ENCODE results near the gene MGST2.

The MGST2 gene

DNA sequence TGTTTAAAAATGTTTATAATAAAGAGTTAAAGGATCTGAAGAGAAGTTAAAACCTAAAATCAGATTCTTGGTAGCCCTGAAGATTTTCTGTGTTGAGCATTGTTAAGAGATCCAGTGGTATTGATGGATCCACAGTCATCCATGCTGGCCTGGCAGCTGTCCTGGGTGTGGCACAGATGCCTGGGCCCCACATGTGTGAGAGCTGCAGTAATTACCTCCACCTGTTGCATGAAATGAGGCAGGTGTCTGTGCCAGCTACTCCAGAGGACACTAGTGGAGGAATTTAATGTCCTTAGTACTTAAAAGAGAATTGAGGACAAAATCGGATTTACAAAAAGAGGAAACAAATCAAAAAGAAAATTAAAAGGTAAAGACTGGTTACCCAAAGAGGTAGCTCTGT is 44.0 kb downstream of the MGST2 start:
- DNase-seq (ENCODE audit: low spot score), result no peak

DNA sequence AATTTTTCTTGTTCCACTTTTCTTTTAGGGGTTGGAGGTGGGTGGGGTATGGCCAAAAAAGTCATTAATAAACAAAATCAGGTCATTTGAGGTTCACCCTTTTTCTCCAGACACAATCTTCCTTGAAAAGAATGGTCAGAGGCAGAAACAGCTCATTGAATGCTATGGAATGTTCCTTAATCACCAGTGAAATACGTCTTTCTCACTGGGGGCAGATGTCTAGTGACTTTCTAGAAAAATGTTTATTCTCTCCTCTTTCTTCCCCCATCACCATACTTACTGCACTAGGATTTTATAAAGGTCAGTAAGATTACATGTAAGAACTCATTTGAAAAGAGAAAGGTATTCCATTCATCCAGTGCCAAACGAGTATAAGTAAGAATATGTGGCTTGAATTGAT is 44.5 kb downstream of the MGST2 start:
- no peak for DNase-seq (ENCODE audit: low spot score)

DNA sequence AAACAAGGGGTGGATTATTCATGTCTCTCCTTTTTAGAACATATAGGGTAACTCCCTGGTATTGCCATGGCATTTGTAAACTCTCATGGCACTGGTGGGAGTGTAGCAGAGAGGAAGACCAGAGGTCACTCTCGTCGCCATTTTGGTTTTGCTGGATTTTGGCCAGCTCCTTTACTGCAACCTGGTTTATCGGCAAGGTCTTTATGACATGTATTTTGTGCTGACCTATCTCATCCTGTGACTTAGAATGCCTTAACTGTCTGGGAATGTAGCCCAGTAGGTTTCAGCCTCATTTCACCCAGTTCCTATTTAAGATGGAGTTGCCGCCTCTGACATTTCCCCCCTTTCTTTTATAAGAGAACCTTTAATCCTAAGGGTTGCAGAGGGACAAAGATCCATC is 45.8 kb downstream of the MGST2 start:
- DNase-seq (ENCODE audit: low spot score), result no peak

DNA sequence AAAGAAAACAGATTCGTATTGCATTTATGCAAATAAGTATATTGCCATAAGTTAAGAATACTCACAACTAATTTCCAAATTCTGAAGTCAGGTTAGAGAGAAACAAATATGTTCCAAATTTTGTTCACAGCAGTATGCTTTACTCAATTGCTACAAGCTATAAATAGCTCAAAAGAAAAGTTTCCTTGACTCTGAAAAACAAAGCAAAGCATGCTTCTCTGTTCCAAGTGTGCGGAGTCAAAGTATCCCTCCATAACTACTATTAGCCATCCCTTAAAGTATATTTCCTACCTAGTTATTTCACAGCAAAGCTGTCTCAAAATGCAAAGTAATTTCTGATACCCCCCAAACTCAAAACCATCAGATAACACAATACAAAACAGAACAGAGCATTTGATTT is 47.3 kb downstream of the MGST2 start:
- no peak for DNase-seq (ENCODE audit: low spot score)

DNA sequence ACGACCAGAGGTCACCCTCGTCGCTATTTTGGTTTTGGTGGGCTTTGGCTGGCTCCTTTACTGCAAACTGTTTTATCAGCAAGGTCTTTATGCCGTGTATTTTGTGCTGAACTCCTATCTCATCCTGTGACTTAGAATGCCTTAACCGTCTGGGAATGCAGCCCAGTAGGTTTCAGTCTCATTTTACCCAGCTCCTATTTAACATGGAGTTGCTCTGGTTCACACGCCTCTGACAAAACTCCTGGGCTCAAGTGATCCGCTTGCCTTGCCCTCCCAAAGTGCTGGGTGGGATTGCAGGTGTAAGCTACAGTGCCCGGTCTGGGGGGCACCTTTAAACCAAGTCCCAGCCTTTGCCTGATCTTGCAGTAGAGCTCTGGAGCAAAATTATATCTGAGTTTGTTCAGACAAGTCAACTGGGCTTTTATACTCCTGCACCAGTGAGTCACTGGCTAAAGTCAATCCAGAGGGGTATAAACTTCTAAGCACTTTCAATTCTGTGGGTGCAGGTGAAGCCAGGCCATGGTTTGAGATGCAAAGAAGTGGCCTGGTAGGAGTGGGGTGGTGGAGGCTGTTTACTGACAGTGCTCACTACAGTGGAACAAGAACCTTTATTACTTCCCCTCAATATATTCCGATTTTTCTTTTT is 50.2 kb downstream of the MGST2 start:
- no peak for DNase-seq (ENCODE audit: low spot score)

DNA sequence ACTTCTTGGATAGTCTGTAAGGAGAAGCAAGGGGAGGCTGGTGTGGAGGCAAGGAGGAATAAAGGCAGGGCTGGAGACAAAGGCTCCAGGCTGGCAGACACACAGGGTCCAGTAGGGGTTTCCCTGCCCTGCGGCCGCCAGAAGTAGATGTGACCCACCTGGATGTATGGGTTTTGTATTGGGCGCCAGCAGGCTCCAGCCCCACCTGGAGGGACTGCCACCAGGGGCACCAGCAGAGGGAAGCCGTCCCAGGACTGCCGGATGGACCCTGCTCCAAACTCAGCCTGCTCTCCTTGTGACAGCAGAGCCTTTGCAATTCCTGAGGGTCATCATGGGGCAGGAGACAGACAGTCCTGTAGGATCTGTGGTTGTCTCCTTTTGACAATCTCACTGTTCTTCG is 52.7 kb downstream of the MGST2 start:
- no peak for DNase-seq (ENCODE audit: low spot score)

DNA sequence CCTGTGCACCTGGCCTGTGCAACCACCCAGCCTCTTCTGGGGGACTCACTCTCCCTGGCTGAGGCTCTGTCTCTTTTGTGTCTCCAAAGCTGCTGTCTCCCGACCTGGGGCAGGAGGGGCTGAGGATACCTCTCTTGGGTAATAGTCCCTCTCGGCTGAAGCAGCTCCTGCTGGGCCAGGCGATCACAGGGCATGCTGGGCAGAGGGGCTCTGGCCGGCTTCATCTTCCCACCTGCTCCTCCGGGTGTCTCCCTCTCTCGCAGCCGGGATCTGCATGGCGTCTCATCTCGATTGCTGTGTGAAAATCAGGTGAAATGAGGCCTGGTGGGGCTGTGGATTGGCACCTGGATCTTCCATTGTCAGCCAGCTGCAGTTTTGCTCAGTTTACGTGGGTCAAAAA is 53.2 kb downstream of the MGST2 start:
- DNase-seq (ENCODE audit: low spot score), result no peak

DNA sequence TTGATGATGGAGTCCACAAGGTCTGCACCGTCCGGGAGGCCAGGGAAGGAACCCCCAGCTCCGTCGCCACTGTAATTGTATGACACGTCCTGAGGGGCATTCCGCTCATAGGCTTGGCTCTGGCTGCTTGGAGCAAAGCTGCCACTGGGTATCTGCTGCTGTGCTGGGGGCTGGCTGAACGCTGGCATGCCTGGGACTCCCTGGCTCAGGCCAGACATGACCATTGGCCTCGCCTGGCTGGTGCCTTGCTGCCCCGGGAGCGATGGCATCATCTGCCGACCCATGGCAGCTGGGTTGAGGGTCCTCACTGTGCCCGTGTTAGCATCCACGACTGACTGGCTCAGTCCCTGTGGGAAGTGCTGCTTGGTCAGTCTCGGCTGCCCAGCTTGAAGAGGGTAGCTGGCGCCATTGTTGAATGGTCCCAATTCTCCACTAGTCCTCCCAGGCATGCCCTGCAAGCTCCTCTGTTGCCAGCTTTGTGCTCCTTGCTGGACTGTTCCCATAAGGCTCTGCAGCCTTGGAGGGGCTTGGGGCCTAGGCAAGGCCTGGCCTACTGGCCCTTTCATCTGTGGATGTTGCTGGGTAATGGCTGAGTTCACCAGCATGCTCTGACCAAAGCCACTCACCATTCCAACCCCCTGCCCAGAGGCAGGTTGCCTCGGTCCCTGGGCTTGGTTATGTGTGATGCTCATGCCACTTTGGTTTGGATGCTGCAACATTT is 53.9 kb downstream of the MGST2 start:
- no peak for DNase-seq (ENCODE audit: low spot score)

DNA sequence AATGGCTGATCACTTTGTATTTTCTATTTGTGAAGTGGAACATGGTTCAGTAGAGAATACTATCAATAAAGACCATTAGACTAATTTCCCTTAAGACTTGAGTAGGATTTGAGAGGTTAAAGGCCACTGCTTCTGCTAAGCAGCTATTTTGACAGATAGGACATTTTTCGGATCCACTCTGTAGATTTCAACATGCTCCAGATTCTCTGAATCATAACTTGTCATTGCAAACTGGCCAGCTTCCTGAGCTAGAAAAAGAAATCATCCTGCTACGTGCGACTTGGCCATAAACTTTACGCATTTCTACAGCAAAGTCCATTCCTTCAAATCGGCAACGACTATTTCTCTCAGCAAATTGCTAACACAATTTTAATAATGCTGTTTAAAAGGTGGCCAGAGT is 55.2 kb downstream of the MGST2 start:
- DNase-seq (ENCODE audit: low spot score), result no peak

DNA sequence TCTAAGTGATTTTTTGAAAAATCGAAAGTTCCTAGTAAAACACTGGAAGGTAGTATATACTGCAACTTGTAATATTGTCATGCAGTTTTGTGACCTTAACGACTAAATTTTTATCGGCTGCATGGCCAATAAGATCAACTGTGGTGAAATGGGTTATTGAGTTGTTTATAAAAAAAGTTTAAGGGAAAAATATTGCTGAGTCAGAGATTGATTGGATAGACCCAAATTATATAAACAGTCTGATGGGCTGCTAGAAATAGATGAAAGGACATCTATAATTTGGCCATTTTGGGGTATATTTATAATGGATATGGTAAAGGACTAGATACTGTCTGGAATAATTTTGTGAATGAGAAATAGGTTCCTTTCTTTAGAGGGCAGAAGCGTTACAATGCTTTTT is 56.2 kb downstream of the MGST2 start:
- DNase-seq (ENCODE audit: low spot score), result no peak

DNA sequence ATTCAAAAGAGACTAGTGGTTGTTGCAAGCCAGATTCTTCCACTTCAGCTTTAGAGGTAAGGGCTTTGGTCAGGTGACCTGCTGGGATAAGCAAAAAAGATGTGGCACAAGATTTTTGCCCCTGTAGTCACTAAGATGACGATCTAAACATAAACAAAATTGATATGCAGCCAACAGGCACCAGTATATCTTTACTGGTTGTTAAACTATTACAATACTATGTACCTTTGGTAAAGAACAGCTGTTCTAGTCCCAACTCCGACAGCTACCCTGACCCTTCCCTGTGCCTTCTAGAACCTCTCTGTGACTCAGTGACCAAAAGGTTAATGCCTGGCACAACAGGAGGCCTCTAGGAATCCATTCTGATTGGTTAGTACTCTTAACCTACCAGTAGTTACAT is 59.6 kb downstream of the MGST2 start:
- DNase-seq (ENCODE audit: low spot score), result no peak

DNA sequence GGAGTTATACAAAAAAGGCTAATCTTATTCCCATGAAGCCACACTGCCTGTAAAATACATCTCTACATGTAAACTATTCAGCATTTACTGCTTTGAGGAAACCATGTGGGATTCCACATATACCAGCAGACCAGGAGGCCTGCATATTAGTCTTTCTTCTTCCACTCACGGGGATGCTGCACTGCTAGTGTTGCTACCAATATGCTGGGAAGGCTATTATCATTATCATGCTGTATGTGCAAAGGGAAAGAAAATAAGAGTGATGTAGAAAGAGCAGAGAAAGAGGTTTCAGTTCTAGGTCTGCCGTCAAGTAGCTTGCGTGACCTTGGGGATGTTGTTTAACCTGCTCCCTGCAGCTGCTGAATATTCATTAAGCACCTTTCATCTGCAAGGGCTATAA is 61.0 kb downstream of the MGST2 start:
- DNase-seq (ENCODE audit: low spot score), result no peak

DNA sequence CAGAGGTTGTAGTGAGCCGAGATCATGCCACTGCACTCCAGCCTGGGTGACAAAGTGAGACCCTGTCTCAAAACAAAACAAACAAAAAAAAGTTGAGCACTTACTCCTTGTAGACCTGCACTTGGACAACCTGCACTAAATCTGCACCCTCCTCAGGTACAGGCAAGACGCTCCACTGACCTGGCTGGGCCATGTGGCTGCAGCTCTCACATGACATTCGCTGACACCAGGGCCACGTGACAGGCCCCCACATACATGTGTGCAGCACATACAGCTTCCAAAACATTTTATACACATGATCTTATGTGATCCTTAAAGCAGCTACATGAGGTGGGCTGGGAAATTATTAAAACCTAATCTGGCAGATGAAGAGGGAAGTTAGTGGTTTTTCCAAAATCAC is 62.5 kb downstream of the MGST2 start:
- no peak for DNase-seq (ENCODE audit: low spot score)

DNA sequence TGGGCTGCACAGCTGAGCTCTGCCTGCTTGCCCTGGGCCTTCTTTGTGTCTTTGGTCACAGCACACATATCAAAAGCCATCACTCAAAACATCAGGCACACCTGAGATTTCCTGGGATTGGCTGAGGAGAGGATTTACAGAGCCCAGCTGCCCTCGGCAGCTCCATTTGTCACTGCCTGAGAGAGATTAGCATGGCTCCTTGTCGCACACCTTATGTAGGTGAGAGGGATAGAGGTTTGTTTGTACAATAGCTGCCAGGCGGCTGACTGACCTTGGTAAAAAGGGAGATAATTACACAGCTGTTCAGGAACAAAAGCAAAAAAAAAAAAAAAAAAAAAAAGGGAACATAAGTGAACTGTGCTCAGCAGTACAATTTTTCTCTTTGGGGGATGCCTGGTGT is 63.2 kb downstream of the MGST2 start:
- no peak for DNase-seq (ENCODE audit: low spot score)

DNA sequence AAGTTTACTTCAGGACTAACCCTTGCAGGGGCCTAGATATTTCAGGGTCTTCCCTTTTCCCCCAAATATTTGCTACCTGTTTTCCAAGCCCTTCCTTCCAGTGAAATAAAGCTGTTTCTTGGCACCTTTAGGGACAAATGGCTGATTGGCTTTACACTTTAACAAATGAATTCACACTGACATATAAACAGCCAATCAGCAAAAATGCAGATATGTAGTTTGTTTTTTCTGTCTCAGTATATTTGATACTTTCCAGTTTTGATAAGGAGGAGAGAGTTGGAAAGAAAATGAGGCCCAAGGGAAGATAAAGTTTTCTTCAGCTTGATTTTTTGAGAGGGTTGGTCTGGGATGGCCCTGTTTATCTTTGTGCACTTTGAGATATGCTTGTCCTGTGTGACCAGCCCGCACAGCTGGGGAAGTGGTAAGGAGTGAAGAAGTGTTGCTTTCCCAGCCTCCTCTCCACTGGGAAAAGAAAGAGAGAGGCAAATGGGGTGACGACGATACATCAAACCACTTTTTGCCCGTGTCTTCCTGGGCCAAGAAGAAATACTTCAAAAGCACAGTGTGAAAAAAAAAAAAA is 67.5 kb downstream of the MGST2 start:
- no peak for DNase-seq (ENCODE audit: low spot score)

DNA sequence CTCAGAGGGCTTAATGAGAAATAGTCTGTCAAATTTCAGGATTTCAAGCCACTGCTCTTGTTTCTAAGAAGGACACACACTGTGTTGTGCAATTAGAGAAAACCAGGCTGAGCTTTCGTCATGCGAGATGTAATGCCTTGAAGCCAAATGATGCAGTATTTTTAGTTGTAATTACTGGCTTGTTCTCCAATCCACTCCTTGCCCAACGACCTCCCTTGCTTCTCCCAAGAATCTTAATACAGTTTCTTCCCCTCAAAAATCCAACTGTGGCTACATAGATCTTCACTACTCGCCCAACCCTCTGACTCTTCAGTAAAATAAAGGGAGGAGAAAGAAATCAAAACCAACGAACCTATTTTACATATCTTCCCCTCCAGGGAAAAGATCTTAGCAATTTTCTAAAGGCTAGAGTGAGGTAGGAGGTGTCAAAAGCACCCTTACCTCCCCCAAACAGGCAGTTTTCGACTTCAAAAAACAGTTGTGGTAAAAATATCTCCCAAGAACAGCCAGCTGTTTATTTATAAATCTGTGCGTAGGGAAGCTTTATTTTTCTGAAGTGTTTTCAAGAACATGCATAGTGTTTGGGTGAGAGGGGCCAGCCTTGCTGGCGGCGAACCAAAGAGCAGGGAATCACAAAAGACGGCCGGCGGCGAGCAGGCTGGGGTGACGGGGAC is 68.7 kb downstream of the MGST2 start:
- DNase-seq (ENCODE audit: low spot score), result no peak

DNA sequence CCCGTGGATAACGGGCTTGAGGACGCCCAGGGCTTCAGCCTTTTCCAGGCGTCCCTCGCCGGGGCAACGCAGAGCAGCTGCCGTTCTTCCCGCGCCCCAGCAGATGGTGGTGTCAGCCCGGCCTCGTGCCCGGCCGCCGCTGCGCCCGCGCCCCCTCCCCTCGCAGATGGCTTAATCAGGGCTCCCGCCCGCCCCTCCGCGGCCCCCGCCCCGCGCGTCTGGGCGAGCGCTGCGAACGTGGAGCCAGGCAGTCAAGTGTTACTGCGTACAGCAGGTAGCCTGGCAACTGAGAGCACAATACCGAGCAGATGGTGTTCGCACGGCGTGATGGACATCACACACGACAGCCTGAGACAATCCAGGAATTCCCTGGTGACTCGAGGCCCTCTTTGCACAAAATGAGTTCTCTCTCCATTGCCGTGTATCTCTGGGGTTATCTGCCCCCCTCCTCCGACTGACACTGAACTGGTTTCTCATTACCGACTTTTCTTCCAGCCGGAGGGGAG is 69.3 kb downstream of the MGST2 start:
- peak; percentile 99 for DNase-seq (ENCODE audit: low spot score)

DNA sequence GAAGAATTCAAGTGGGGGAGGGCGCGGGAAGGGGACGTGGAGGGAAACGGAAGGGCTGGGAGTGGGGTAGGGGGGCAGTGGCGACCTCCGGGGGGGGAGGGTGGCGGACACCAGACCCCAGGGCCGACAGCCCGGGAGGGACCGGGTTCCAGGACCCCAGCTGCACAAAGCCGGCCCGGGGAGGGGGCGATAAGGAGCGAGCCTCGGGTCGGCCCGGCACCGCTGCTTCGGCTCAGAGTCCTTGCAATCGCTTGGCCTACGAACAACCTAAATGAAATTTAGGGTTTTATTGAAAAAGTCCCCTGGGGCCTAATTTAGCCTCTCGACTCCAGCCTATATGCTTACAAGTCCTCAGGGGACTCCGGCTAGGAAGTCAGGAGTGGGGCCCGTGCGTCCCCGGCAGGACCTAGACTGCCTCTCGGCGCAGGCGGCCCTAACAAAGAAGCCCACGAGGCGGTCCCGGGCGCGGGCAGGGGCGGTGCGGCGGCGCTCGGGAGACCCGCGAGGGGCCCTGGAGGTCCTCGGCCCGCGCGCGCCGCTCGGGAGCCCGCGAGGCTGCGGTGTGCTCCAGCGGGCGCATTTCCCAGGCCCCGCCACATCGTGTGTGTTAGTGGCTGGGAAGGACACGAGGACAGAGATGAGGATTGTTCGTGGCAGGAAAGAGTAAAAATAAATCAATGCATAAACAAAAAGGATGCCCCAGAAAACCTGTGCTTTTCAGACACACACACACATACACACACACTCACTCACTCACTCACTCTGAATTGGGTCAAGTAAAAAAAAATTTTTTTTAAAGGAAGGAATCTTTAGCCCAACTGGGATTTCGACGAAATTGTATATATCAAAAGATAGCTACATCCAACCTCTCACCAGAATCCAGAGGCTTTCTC is 70.0 kb downstream of the MGST2 start:
- DNase-seq (ENCODE audit: low spot score), result peak; percentile 63

DNA sequence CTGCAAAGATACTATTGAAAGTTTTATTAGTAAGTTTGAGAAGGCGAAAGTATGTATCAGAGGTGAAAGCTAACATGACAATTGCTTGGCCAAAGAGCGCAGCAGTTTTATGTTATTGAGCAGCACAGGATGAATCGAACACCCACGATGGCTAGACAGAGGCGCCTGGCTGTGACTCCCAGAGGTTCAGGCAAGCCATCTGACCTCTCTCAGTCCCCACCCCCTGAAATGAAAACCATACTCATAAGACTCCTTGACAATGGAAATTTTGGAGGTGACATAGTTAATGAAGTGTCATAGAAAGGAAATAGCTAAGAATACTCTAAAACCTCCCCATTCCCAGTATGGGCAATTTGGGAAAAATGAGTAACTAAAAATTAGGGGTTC is 70.6 kb downstream of the MGST2 start:
- DNase-seq (ENCODE audit: low spot score), result no peak

DNA sequence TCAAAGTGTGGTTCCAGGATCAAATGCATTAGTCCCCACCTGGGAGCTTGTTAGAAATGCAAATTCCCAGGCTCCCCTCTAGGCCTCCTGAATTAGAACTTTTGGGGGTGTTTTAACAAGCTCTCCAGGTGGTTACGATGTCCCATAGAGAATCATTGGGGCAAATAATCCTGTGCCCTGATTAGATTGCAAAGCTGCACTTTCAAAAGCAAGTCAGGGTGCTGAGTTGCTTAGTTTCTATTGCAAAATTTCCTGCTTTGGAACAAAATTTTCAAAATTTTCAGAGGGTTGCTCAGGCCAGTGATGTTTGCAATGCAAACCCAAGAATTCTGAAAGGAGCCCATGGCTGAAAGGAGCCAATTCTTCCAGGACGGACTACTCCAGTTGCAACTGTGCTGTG is 71.0 kb downstream of the MGST2 start:
- DNase-seq (ENCODE audit: low spot score), result no peak

DNA sequence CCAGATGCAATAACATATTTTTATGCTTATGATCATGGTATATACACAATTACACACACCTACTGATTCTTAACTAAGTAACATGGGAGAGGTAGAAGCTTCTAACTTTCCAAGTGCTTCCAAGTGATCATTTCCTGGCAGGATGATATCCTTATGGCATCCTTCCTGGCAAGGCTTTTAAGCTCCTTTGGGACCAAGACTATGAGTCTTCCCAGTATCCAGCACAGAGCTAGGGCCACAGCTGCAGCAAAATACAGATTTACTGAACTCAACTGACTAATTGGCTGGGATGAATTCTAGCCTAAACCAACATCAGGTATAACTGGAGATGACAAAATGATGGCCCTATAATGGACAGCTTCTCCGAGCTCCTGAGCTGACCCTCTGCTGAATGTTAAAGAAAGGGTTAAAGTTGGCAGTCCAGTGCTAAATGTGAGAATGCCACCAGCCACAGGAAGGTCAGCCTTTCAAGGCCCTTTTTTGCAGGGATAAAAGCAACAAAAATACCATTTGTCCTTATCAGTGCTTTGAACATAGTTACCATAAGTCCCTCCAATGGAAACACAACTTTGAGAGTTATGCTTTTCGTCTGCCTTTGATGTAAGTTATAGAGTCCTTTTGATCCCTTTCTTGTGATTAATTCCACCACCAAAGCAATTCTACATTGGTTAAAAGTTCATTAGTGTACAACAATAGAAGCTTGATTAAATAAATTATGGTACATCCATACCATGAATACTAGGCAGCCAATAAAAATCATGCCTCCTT is 73.4 kb downstream of the MGST2 start:
- peak; percentile 59 for DNase-seq (ENCODE audit: low spot score)
